Aorta (tissue), 5 donors: ENCODE data around the gene CETN2. TPM values are rescaled to one million over a fixed set of nuclear protein-coding genes. Genes with fewer than 3 reads are reported as not detected.
A peak's percentile ranks its signal among the peaks of the same experiment; 100 is the strongest.
"Not testable (repeated sequence)": the region's sequence is repeated elsewhere in the genome, so short reads cannot be mapped to it uniquely, and the experiment has no call there.

Experiments used
- ATAC-seq: fragments of 200-7000 bp; cut with Tn5 transposase; one replicate; pipeline ENCODE4 v1.9.1; 2022; ENCODE audit warnings: moderate library complexity; ENCODE audit not compliant: low FRiP score
- DNase-seq, 2 donors: peaks; one replicate each; pipeline ENCODE4 v3.0.0-alpha.2; 2020
- H3K27ac ChIP-seq, 2 donors: one replicate each; pipeline ENCODE4 v1.5.1; 2013; ENCODE audit warnings: low read length in 2 of 2, mild to moderate bottlenecking in 2 of 2, moderate library complexity in 2 of 2, control low read depth in 1 of 2, inconsistent platforms in 1 of 2, low read depth in 1 of 2
- H3K27me3 ChIP-seq, 2 donors: one replicate each; pipeline ENCODE4 v1.6.1; 2013; ENCODE audit warnings: control low read depth in 1 of 2, low read length in 1 of 2, mild to moderate bottlenecking in 1 of 2, moderate library complexity in 1 of 2; ENCODE audit not compliant: insufficient read depth in 2 of 2, control insufficient read depth in 1 of 2
- H3K36me3 ChIP-seq, 2 donors: one replicate each; pipeline ENCODE4 v1.6.1; 2013; ENCODE audit warnings: control low read depth in 1 of 2, low read length in 1 of 2, mild to moderate bottlenecking in 1 of 2; ENCODE audit not compliant: insufficient read depth in 2 of 2, control insufficient read depth in 1 of 2
- H3K4me1 ChIP-seq, 2 donors: one replicate each; pipeline ENCODE4 v1.6.1; 2013; ENCODE audit warnings: low read length in 2 of 2, control low read depth in 1 of 2, mild to moderate bottlenecking in 1 of 2, moderate library complexity in 1 of 2; ENCODE audit not compliant: insufficient read depth in 2 of 2, control insufficient read depth in 1 of 2
- H3K4me3 ChIP-seq, 2 donors: one replicate each; pipeline ENCODE4 v1.5.1; 2013; ENCODE audit warnings: low read length in 2 of 2, control low read depth in 1 of 2, mild to moderate bottlenecking in 1 of 2
- H3K9me3 ChIP-seq: one replicate; pipeline ENCODE4 v1.6.1; 2013; ENCODE audit warnings: mild to moderate bottlenecking, low read length; ENCODE audit not compliant: control insufficient read depth
- WGBS, 2 donors: extraction: QIAGEN DNeasy Blood & Tissue Kit; methylation state at CpG; one replicate each; pipeline ENCODE4 v1.1.7; 2013; 5-methylcytosine and 5-hydroxymethylcytosine counted together
- intact Hi-C, 2 donors: fragments of 100-400 bp; cut with DNase I; formaldehyde crosslinking; loops; one replicate each; pipeline versions ENCODE4 v1.14.2 to v1.15.0; 2022
- polyA plus RNA-seq, 2 donors: library from polyadenylated mRNA; stranded (reverse); fragments of 200-250 nt; gene quantifications; one replicate each; pipeline ENCODE4 v1.2.3, GENCODE V29; 2013
- total RNA-seq, 2 donors: library from RNA; stranded (reverse); fragmentation: NEBNext Ultra II Directional; extraction: Animal tissue kit (Norgen Biotek cat#: 25700); gene quantifications; one replicate each; pipeline ENCODE4 v1.2.1, GENCODE V29; 2021
- donor health status: healthy with polysubstance abuse.
- donor health status: Bipolar disorder and iron deficiency.
- donor health status: DM: no; HTN: no; CAD: no.
- donor health status: DM: no; HTN: no; CAD: no.
- donor health status: DM: yes; HTN: yes; CAD: no.

CETN2 gene
- total and polyA plus RNA-seq, 4 donors, result 22.1 to 38.9 (median 30.8) TPM

DNA sequence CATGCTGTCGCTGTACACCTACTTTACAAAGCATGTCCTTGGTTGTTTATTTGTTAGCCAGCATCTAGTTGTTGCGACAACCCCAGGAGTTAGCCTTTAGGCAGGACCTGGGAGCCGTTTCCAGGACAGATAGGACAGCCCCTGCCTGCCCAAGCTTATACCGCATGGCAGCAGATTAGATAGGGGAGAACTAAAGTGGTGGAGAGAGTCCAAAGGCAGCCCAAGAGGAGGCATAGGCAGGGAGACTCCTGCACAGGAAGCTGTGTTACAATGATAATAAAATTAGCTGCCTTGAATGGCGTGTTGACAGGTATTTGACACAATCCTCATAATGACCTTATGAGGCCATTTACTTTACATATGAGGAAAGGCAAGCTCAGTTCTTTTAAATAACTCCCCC lies 13.3 kb upstream of the CETN2 start:
- no peak overlapping the region for H3K27ac ChIP-seq
- intact Hi-C loops, result no loop called here
- no peak overlapping the region for H3K4me3 ChIP-seq
- WGBS, 2 donors, result 77 to 90% methylated on average over 5 of the region's 5 CpGs
- no peaks in the 10 kb centered on the region for H3K27me3 ChIP-seq
- no peaks in the 10 kb centered on the region for H3K36me3 ChIP-seq
- ATAC-seq (no peak), DNase-seq (no peak)
- H3K4me1 ChIP-seq, result no peaks in the 10 kb centered on the region
- no peaks in the 10 kb centered on the region for H3K9me3 ChIP-seq

DNA sequence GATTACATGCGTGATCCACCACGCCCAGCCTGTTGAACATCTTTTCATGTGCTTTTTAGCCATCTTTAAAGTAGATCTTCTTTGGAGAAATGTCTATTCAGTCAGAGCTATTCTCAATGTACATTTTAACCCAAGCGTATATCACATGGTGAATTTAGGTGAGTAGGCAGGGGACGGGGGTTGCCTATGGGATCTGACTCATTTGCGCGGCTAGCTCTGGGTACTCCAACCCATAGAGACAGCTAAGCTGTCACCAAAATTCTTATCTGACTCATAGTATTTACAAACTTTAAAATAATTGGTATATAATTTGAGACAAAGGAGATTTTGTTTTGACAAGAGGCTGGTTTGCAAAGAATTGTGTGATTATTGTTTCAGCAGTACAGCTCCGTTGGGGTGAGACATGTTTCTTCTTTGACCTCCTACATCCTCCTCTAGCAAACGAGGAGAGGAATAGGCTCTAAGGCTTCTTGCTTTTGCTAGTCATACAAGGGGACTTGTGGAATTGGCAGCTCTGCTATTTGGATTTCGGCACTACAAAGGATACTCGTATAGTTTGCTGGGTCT lies 12.3 kb upstream of the CETN2 start:
- intact Hi-C loops, result no loop called here
- no peaks in the 10 kb centered on the region for H3K9me3 ChIP-seq
- H3K27me3 ChIP-seq, result no peaks in the 10 kb centered on the region
- H3K27ac ChIP-seq, result no peak overlapping the region
- no peaks in the 10 kb centered on the region for H3K36me3 ChIP-seq
- H3K4me3 ChIP-seq, result no peak overlapping the region
- no peak for ATAC-seq
- no peaks in the 10 kb centered on the region for H3K4me1 ChIP-seq
- WGBS, 2 donors, result 88 to 97% methylated on average over 10 of the region's 10 CpGs
- DNase-seq, result no peak

DNA sequence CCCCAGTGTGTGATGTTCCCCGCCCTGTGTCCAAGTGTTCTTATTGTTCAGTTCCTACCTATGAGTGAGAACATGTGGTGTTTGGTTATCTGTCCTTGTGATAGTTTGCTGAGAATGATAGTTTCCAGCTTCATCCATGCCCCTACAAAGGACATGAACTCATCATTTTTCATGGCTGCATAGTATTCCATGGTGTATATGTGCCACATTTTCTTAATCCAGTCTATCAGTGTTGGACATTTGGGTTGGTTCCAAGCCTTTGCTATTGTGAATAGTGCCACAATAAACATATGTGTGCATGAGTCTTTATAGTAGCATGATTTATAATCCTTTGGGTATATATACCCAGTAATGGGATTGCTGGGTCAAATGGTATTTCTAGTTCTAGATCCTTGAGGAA lies 4.9 kb upstream of the CETN2 start:
- ATAC-seq, H3K9me3 ChIP-seq, H3K4me3 ChIP-seq, DNase-seq, intact Hi-C loops, H3K27me3 ChIP-seq, H3K4me1 ChIP-seq, H3K27ac ChIP-seq, H3K36me3 ChIP-seq: not testable (repeated sequence)
- WGBS, 2 donors, result 94 to 100% methylated on average over 1 of the region's 1 CpG

GRCh38 chrX:152833378-152833777 lies 2.8 kb upstream of the CETN2 start:
- DNase-seq (no peak), ATAC-seq (no peak)
- Histone ChIP-seq H3K27ac (no peak overlapping the region), H3K36me3 (no peaks in the 10 kb centered on the region), H3K4me3 (no peak overlapping the region), H3K27me3 (no peaks in the 10 kb centered on the region), H3K9me3 (no peaks in the 10 kb centered on the region), H3K4me1 (peaks cover 0 to 4% of the 10 kb centered on the region in 2 donors)
- intact Hi-C loops, result no loop called here
- 67 to 73% methylated on average over 4 of the region's 4 CpGs for WGBS, 2 donors

DNA sequence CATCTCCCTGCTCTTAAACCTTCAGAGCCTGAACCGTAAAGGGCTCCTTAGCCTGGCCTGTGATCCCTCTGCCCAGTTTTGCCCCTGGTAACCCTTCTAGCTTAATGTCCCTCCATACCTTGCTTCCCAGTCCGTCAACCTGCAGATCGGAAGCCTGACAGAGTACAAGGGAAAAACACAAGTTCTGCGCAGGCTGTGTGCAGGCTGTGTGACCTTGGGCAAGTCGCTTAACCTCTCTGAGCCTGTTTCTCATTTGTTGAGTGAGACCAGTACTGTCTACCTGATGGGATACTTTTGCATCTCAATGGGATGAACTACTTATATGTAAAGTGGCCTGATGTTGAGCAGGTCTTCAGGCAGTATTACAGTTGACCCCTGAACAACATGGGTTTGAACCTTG lies 2.0 kb upstream of the CETN2 start:
- H3K27me3 ChIP-seq, result no peaks in the 10 kb centered on the region
- peaks cover 0 to 4% of the 10 kb centered on the region in 2 donors for H3K4me1 ChIP-seq
- intact Hi-C loops, result no loop called here
- no peaks in the 10 kb centered on the region for H3K9me3 ChIP-seq
- H3K4me3 ChIP-seq, result no peak overlapping the region
- WGBS, 2 donors, result 90 to 94% methylated on average over 5 of the region's 5 CpGs
- no peaks in the 10 kb centered on the region for H3K36me3 ChIP-seq
- no peak for DNase-seq
- no peak overlapping the region for H3K27ac ChIP-seq
- ATAC-seq, result no peak

DNA sequence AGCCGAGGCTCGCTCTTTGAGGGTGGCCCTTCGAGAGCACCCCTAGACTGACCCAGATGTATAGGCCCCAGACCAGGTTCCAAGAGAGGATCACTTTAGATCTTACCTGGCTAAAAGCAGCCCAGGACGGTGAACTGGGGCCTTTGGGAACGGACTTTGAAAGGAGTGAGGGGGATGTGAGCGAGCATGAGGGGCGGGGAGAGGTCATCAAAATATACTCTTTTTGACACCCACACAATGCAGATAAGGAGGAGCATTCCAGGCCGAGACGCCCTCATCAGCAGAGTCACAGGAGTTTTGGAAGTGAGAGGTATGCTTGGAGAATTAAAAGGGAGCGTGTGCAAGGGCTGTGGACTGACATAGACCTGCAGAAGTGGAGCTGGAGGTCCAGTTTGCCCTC lies 834 bp upstream of the CETN2 start:
- Histone ChIP-seq H3K27me3 (no peaks in the 10 kb centered on the region), H3K9me3 (no peaks in the 10 kb centered on the region), H3K4me3 (peak overlapping the region; percentile 57), H3K36me3 (no peaks in the 10 kb centered on the region), H3K27ac (no peak overlapping the region), H3K4me1 (peaks cover 0 to 4% of the 10 kb centered on the region in 2 donors)
- intact Hi-C loops, result no loop called here
- DNase-seq (no peak), ATAC-seq (peak; percentile 8)
- WGBS, 2 donors, result 2 to 36% methylated on average over 10 of the region's 10 CpGs

DNA sequence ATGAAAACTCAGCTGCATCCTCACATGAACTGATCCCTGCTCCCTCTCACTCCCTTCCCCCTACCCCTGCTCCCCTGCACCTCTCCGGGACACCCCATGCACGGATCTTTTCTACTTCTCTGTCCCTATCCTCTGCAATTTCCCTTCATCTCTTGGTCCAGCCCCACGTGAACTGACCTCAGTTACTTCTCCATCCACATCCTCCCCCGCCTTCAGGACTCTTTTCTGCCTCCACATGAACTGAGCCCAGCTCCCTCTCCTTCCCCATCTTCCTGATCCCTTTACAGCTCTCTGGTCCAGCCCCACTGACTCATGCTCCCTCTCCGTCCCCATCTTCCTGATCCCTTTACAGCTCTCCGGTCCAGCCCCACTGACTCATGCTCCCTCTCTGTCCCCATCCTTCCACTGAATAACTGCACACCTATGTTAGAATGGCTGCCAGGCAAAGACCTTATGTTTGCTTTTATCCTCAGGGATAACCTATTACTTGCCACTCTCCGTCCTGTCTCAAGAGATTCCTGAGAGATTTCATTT lies 5.6 kb downstream of the CETN2 start:
- WGBS, 2 donors, result 50 to 62% methylated on average over 7 of the region's 7 CpGs
- DNase-seq, result no peak

GRCh38 chrX:152823657-152824056 lies 6.9 kb downstream of the CETN2 start:
- Histone ChIP-seq H3K4me1 (no peaks in the 10 kb centered on the region), H3K36me3 (no peaks in the 10 kb centered on the region), H3K27me3 (no peaks in the 10 kb centered on the region), H3K4me3 (no peak overlapping the region), H3K9me3 (no peaks in the 10 kb centered on the region), H3K27ac (no peak overlapping the region)
- no peak for ATAC-seq
- 55 to 59% methylated on average over 6 of the region's 6 CpGs for WGBS, 2 donors
- intact Hi-C loops, result no loop called here
- no peak for DNase-seq

More for the DNA sequence above, 5.6 kb downstream of the CETN2 start:
- H3K27ac ChIP-seq, result no peak overlapping the region
- H3K36me3 ChIP-seq, result no peaks in the 10 kb centered on the region
- H3K27me3 ChIP-seq, result no peaks in the 10 kb centered on the region
- H3K4me3 ChIP-seq, result no peak overlapping the region
- no peaks in the 10 kb centered on the region for H3K4me1 ChIP-seq
- no peaks in the 10 kb centered on the region for H3K9me3 ChIP-seq
- intact Hi-C loops, result no loop called here
- no peak for ATAC-seq

GRCh38 chrX:152822383-152823086 lies 8.0 kb downstream of the CETN2 start:
- Histone ChIP-seq H3K36me3 (no peaks in the 10 kb centered on the region), H3K4me1 (no peaks in the 10 kb centered on the region), H3K27ac (no peak overlapping the region), H3K4me3 (no peak overlapping the region), H3K9me3 (no peaks in the 10 kb centered on the region), H3K27me3 (no peaks in the 10 kb centered on the region)
- ATAC-seq (no peak), DNase-seq (no peak)
- intact Hi-C loops, result no loop called here
- WGBS, 2 donors, result 59 to 71% methylated on average over 6 of the region's 6 CpGs
